HG03135 (cell line): ENCODE measurements around the gene NADK.
"Not testable (repeated sequence)": the region's sequence is repeated elsewhere in the genome, so short reads cannot be mapped to it uniquely, and the experiment has no call there.

Experiments
- ATAC-seq: cut with Tn5 transposase; IDR thresholded peaks from one replicate; pipeline ENCODE4 v1.9.1; 2021; ENCODE audit warnings: mild to moderate bottlenecking, moderate library complexity; ENCODE audit not compliant: unreplicated experiment

The NADK gene

DNA sequence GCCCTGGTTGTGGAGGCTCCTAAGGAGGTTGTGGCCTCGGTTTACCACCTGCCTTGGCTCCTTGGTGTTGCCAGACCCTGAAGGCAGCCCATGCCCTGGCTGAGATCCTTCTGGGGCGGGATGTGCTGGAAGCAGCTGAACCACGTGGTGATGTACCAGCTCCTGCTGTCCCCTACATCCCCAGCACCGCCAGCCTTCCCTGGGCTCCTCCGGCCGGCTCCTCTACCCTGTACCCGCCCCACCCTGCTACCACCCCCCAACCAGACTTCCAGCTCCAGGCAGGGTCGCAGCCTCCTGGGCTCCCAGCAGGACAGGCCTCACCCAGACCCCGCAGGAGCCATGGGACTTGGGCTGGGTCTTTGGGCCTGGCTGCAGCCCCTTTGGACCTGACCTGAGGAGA lies 28.3 kb downstream of the NADK start:
- ATAC-seq, result not testable (repeated sequence)

DNA sequence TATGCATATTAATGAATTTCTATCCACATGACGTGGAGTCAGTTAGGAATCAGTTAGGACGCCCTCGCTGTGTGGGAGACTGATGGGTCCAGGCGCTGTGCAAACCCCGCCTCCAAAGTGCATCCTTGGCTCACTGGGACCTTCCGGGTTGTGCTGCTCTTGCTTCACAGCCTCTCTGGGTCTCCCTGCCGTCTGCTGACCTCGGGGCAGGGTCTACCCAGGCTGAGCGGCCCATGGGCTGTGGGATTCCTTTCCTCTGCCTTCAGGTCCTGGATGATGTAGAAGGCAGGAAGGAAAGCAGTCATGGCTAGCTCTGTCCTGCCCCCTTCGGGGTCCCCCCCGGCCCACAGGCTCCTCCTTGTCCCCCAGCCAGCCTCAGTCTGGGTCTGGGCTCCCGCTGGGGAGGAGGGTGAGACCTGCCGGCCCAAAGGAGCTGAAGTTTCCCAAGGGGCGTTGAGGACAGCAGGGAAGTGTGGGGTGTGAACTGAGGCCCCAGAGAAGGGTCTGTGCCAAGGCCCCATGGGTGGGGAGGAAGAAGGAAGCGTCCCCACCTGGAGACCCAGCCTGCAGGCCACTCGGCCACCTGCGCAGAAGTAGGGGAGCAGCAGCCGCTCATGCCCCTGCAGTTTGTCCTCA lies 29.5 kb downstream of the NADK start:
- no peak for ATAC-seq

DNA sequence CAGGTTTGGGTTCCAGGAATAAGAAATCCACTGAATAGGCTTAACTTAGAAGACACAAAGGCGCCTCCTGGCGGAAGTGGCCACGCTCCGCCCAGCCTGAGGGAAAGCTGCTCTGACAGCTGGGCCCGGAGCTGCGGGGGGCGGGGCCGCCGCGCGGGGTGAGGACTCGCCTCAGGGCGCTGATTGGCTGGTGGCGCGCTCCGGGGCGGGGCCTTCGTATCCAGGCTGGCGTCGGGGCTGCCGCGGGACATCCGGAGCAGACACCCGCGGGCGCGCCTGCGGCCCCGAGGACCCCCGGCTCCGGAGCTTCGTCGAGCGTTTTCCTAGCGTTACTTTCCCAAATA lies 31.7 kb downstream of the NADK start:
- ATAC-seq, result peak; percentile 86

DNA sequence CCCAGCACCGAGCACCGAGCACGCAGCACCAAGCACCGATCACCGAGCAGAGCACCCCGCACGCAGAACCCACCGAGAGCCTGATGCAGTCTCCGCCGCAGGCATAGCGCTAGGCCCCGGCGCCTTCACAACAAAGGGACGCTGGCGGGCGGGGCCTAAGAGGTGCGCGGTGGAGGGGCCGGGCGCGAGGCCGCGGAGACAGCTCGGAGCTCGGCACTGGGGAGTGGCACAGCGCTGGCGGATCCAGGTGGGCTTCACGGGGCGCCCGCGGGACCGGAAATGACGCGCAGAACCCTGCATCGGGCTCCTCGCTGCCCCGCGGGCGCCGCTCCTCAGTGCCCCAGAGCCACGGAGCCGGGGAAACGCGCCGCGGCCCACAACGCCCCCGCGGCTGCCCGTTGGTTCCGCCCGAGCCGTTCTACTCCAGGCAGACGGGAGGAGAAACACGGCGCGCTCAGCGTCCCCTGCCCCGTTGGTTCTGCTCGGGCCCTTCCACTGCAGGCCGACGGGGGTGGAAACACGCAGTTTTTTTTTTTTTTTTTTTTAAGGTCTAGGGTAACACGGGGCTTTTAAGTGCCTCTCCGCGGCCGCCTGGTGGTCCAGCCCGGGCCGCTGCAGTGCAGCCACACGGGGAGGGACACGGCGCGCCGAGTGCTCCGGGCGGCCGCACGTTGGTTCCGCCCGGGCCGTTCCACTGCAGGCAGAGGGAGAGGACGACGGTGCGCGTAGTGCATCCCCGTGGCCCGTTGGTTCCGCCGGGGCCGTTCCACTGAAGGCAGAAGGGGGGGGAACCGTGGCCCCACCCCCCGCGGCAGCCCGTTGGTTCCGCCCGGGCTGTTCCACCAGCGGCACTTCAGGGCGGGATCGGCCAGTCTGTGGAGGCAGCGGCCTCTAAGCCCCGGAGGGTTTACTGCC lies 32.4 kb downstream of the NADK start:
- ATAC-seq, result peak; percentile 51

DNA sequence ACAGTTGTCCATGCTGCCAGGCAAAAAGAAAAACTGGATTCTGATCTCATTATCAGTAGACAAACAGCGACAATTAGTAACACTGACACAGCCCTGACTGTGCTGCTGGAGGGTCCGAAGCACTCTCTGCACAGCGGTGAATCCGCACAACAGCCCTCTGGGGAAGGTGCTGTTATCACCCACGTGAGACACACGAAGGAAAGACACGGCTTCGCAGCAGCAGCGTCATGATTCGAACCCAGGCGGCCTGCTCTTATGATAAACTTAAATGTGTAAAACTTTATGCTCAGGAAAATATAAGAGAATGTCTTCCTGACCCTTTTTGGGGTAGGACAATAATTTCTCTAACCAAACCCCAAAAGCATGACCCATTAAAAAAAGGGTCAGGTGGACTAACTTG lies 35.7 kb downstream of the NADK start:
- not testable (repeated sequence) for ATAC-seq

DNA sequence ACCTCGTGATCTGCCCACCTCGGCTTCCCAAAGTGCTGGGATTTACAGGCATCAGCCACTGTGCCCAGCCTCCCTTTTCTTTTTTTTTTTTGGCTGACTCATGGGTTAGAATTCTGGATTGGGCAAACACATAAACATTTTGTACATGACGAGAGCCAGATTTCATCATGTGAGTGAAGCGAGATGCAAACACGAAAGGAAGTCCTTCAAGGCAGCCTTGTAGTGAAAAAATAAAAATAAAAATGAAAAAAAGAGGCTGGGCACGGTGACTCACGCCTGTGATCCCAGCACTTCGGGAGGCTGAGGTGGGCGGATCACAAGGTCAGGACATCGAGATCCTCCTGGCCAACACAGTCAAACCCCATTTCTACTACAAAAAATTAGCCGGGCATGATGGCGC lies 37.3 kb downstream of the NADK start:
- ATAC-seq, result not testable (repeated sequence)

DNA sequence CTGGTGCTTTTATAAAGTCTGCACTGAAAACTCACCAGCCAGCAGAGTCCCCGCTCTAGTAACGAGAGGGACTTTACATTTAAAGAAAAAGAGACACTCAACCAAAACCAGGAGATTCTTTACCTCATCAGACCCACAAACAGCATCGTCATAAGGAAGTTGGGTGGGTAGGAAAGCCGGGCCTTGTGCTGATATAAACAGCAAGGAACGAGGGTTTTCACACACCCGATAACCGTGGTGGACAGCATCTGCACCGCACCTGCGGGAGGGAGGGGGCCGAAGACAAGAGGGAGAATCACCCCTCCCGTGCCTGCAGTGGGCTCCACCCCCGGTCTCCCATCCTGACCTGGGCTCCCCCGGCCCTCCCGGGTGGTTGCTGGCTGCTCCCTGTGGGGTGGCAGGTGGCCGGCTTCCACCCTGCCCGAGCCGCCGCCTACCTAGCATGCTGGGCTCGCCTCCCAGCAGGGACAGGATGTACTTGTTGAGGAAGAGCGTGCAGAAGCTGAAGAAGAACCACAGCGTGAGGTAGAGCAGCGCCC lies 39.4 kb downstream of the NADK start:
- not testable (repeated sequence) for ATAC-seq

DNA sequence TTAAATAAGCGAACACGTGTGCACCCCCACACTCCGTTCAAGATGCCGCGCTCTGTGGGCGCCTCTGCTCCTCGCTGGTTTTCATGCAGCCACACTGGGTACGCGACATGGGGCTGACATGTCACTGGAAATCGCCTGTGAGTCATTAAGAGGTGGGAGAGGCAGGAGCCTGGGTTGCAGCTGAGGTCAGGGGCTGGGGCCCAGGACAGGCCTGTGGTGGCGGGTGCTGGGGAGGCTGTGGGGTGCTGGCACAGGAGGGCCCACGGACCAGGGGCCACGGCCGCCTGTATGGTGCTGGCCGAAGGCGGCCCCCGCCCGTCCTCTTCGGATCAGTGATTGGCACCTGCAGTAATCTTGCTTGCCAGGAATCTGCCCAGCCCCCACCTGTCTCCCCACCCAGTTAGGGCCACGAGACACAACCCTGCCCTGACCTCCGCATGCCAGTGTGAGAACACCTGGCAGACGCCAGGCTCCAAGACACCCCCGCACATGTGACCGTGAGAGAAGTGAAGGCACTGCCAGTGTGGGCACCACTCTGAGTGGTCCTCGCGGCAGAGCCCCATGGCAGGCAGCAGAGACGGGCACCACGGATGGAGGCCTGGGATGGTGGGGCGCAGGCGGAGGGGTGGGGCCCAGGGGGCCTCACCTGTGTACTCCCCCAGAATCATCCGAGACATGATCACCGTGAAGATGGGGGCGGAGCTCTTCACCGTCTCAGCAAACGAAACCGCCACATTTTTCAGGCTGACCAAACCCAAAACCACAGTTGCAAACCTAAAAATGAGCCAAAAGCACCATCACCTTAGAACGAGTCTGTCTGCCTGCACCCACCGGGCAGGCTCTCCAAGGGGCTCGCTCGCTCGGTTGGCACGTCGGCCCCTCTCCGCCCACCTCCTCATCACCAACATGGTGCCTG lies 40.3 kb downstream of the NADK start:
- ATAC-seq, result not testable (repeated sequence)

DNA sequence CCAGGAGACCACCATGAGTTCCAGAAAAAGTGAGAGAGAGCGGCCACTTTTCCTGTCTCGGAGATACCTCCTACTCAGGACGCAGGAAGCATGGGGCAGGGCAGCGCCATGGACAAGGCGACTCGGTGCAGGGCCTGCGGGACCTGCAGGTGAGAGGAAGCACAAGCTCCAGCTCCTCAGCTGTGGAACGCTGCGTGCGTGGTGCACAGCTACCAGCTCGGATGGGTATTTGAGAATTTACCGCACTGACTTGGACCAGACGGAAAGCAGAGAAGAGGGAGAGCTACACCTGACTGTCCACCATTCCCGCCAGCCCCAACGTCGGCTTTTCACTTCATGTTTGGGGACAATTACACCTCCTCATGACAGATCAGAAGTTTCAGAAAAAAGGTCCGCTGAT lies 45.9 kb downstream of the NADK start:
- ATAC-seq, result no peak

DNA sequence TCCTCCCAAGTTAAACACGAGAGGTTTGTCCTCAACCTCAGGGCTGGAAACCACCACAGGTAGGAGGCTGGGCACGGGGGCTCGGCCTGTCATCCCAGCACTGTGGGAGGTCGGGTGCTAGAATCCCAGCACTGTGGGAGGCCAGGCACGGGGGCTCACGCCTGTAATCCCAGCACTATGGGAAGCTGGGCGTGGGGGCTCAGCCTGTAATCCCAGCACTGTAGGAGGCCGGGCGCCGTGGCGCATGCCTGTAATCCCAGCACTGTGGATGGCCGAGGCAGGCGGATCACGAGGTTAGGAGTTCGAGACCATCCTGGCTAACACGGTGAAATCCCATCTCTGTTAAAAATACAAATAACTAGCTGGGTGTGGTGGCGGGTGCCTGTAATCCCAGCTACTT lies 47.4 kb downstream of the NADK start:
- no peak for ATAC-seq

DNA sequence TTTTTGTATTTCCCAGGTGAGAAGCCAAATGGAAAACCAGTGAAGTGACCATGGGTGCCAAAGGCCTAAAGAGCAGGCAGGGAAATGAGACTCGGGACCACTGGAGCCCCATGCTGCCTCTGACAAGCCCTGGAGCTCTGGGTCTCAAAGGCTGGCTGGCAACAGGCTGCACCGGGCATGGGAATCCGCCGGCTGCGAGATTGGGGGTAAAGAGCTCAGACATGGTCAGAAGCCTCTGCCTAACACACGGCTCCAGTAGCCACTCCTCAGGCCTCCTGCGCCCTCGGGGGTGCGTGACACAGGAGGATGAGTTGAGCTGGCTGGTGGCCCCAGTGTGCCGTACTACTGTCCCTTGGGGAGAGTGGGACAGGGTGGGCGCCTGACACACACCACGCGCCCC lies 48.0 kb downstream of the NADK start:
- not testable (repeated sequence) for ATAC-seq

DNA sequence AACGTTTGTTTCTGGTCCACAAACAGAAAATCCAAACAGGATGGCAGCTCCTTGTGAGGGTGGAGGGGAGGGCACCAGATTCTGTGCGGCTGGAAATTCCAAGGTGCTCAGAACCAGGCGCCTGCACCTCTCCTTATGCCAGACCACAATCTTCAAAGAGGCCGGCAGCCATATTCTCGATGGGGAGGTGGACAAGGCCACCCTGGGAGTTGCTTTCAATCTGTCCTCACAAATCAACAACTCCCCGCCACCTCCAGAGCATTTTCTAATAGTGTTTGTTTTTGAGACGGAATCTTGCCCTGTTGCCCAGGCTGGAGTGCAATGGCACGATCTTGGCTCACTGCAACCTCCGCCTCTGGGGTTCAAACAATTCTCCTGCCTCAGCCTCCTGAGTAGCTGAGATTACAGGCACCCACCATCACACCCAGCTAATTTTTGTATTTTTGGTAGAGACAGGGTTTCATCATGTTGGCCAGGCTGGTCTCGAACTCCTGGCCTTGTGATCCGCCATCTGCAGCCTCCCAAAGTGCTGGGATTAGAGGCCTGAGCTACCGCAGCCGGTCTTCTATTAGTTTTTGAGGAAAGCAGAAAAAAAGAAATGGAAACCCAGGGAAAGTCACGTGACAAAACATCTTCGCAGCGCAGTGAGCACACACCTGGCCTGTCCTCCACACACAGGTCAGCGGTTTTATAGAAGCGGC lies 49.0 kb downstream of the NADK start:
- not testable (repeated sequence) for ATAC-seq

DNA sequence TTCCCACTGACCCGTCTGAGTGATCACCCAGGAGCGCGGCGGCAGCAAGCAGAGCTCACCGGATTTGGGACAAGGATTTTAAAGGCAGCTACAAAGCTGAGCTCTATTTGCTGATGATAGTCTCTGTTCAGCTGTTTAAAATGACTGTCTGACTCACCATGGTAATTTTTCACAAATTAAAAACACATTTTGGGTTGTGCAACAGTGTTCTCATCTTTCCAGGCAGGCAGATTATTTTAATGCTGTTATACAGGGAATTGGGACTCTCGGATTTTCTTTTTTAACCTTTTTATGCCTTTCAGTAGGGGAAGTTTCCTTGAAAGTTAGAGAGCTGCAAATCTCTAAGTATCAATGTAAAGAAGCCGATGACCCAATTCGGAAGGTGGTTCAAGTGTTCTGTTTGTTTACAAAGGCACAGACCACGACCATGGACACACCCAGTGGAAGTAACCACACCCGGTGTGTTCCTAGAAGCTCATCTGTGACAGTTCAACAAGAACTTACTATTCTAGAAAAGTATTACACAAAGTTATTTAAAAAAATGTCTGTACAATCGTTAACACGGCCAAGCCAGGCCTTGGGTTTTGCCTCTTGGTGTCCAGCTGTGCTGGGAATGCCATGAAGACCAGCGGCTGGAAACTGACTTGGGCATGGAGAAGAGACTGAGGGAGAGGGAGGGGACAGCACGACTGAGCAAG lies 49.8 kb downstream of the NADK start:
- ATAC-seq, result not testable (repeated sequence)

DNA sequence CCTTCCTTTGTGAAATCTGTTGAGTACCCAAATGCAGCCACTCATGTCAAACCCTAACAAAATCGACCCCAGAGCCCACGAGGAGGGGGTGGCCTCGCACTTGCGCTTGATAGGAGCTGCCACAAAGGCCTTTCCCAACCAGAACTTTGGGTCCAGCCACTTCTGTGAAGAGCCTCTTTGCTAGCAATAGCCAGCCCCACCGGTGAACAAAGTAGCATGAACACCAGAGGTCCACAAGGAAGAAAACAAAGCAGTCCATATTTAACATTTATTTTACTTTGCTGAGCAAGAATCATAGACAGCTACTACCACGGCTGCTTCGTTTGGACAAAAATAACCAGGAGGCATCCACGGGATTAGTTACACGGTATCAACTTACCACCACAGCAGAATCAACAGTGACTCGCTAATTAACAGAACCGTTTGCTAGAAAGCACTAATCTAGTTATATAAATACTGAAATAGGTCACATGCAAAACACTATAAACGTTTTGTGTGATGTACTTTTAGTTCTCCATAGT lies 51.1 kb downstream of the NADK start:
- ATAC-seq, result not testable (repeated sequence)

DNA sequence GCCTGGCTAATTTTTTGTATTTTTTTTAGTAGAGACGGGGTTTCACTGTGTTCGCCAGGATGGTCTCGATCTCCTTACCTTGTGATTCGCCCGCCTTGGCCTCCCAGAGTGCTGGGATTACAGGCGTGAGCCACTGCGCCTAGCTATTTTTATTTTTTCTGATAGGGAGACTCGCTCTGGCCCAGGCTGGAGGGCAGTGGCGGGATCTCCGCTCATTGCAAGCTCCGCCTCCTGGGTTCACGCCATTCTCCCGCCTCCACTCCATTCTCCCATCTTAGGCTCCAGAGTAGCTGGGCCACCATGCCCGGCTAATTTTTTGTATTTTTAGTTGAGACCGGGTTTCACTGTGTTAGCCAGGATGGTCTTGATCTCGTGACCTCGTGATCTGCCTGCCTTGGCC lies 52.2 kb downstream of the NADK start:
- ATAC-seq, result not testable (repeated sequence)

DNA sequence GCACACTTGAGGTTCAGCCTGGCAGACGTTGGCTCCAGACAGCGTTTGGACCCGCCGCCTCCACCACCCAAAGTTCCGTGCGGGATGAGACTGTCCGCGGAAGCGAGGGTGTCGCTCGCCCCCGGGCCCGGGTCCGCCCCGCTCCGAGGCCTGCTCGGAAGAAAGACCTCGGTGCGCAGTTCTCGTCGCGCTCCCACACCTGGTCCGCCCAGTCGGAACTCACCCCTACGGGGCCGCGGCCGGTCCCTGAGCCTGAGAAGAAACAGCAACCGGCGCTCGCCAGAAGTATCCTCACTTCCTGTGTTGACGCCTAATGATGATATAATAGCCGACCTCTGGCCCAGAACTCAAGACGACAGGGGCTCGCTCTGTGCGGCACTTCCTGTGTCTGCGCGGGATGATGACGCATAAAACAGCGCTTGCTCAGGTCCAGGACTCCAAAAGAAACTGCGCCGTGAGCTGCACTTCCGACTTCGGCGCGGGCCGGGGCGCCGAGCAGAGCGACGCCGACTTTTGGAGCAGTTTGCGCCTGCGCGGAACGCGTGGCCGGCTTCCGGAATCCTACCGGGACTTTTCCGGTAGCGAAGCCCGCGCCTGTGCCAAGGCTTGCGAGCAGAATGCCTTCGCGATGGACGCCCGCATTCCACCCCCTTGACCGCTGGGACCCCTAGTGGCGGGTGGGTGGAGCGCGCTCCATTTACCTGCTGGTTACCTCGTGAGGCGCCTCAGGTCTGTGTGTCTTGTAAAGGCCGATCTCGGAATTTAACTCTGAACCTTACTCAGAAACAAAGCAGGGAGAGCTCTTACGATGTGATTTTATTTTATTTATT lies 54.0 kb downstream of the NADK start, which contains the start of gene CDK11A:
Gene CDK11A (minus strand): TSS at position 323 of the 830 bp plus-strand sequence. CDS start 1,539 bp downstream, outside the sequence.
- peak; percentile 92 for ATAC-seq

DNA sequence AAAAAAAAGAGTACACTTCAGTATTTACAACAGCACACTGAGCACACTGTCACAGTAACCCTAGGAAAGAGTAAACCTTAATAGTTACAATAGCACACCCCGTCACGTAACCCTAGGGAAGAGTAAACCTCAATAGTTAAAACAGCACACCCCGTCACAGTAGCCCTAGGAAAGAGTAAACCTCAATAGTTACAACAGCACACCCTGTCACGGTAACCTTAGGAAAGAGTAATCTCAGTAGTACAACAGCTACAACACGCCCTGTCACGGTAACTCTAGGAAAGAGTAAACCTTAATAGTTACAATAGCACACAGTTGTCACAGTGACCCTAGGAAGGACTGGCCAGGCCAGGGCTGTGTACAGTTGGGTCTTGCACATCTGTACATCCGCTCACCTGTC lies 57.1 kb downstream of the NADK start:
- ATAC-seq, result no peak

DNA sequence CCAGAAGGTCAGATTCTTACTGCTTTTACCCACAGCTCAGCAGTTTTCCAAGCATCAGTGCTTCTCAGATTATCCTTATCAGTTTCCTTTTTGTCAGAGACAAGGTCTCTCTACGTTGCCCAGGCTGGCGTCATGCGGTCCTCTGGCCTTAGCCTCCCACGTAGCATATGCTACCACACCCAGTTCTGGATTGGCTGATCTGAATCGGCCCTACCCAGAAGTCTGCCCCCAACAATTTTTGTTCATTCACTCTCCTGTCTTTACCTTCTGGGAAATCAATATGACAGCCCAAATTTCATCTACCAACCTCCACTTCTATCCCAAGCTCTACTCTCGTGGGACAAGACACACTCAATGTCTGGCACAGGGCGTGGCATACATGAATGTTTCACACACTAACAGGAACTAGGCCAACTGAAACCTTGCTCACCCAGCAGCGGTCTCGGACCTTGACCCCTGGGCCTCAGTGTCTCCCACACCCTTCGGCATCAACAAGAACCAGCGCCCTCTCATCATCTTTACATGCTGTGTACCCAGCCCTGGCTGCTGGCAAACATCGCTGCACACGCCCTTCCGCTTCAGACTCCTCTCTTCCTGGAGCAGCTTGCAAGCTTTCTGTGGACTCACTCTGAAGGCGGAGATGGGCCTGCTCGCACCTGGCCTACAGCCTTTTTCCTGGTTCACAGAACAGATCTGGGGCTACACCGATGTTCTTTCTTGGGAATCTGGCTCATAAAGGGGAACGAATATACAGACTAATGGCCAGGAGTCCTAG lies 63.0 kb downstream of the NADK start:
- ATAC-seq, result not testable (repeated sequence)
